VCaP (cell line): ENCODE data around the gene SUSD1.

Source experiments
- H3K27ac ChIP-seq: fragments of 450-650 bp; 2 replicates; pipeline ENCODE4 v1.5.1; 2017
- TF ChIP-seq, protein P1 (sequence below): fragments of 450-650 bp; conservative IDR thresholded peaks from 2 replicates; pipeline ENCODE4 v1.5.1; 2017; ENCODE audit warnings: mild to moderate bottlenecking, moderate library complexity

Gene SUSD1

DNA sequence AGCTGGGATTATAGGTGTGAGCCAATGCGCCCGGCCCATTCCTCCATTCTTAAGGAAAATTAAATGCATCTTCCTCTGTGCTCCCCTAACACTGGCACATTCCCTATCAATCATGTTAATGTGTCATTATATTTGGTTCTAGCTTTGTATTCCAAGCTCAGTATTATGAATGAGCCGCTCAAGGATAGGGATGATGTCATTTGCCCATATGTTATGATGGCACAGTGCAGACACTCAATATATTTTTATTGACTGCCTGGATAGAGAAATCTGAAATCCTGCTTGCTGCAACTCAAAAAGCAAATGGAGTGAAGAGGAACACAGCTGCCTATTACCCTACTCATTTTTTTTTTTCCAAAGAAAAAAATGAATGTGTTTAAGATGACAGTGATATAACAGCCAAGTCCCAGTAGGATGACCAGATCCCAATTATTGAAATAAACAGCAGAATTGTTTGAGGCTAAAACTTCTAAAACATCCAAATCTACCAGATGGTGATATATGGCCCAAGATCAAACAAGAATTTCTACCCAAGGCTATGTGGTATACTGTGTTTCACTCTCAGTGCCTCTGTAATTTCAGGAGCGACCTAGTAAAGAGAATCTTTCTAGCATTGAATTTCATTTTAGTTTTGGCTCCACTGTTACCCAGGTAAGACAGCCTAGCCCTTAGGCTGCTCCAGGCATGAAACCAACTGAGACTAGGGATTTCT, 16.3 kb downstream of the SUSD1 start:
- no peak overlapping the region for H3K27ac ChIP-seq

DNA sequence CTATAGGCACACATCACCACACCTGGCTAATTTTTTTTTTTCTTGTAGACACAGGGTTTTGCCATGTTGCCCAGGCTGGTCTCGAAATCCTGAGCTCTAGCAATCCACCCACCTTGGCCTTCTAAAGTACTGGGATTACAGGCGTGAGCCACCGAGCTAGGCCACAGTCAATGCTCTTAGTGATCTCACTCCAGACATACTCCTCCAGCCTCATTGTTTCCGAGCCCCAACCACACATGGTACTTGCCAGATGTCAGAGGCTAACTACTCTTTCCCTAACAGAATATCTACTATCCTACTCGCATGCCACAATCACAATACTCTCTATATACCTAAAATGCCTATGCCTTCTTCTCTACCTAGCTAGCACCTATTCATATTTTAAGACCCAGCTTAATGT, 17.1 kb downstream of the SUSD1 start:
- TF ChIP-seq, protein P1, sequence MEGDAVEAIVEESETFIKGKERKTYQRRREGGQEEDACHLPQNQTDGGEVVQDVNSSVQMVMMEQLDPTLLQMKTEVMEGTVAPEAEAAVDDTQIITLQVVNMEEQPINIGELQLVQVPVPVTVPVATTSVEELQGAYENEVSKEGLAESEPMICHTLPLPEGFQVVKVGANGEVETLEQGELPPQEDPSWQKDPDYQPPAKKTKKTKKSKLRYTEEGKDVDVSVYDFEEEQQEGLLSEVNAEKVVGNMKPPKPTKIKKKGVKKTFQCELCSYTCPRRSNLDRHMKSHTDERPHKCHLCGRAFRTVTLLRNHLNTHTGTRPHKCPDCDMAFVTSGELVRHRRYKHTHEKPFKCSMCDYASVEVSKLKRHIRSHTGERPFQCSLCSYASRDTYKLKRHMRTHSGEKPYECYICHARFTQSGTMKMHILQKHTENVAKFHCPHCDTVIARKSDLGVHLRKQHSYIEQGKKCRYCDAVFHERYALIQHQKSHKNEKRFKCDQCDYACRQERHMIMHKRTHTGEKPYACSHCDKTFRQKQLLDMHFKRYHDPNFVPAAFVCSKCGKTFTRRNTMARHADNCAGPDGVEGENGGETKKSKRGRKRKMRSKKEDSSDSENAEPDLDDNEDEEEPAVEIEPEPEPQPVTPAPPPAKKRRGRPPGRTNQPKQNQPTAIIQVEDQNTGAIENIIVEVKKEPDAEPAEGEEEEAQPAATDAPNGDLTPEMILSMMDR: no peak

More for the DNA sequence above, 16.3 kb downstream of the SUSD1 start:
- TF ChIP-seq, protein P1: no peak

DNA sequence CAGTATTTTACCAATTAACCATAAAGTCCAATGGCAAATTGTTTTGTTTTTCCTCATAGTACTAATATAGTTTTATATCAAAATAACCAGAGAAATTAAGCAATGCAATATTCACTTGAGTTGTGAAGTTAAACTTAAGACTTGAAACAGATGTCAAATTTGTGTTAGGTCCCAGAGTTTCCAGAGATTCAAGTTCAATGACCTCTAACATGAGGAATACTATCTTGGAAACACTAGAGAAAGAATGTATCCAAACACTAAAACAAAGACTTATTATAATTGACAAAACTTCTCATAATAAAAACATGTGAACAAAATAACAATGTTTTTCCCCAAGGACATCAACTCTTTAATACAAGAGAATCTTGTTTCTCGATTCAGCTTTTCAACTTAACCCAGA, 18.0 kb downstream of the SUSD1 start:
- no peak overlapping the region for H3K27ac ChIP-seq
- TF ChIP-seq, protein P1: no peak

More for the DNA sequence above, 17.1 kb downstream of the SUSD1 start:
- no peak overlapping the region for H3K27ac ChIP-seq

DNA sequence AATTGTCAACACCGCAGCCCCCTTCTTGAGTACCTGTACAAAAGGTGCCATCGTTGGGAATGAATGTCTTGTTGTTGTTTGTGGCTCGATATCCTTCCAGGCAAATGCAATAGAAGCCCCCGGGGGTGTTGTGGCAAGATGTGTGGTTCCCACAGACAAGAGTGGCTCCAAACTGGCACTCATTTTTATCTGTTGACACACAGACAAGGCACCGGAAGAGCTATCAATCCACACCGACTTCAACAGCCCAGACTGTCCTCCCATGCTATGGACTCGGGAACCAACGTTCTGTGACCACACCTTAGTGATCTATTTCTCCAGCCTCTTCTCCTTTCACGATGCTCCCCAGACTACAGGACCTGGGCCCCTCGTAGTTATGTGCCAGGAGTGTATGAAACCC, 25.9 kb downstream of the SUSD1 start:
- TF ChIP-seq, protein P1: no peak
- H3K27ac ChIP-seq: no peak overlapping the region

DNA sequence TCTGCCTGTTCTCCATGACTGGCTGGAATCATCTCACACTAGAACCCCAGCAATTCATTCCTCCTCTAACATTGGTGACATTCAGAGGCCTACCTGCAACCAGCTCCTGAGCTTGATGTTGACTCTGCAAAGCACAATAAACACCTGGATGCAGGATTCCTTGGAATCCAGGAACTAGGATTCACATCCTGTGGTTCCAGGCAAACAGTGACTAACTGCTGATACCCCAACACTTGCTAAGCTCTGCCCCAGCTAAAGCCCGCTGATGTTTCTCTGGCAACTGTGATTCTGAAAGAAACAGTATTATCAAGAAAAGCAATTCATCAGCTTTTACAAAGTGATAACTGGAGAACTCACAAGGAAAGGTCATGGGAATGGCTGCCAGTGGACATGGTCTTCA, 29.2 kb downstream of the SUSD1 start:
- TF ChIP-seq, protein P1: no peak
- no peak overlapping the region for H3K27ac ChIP-seq

DNA sequence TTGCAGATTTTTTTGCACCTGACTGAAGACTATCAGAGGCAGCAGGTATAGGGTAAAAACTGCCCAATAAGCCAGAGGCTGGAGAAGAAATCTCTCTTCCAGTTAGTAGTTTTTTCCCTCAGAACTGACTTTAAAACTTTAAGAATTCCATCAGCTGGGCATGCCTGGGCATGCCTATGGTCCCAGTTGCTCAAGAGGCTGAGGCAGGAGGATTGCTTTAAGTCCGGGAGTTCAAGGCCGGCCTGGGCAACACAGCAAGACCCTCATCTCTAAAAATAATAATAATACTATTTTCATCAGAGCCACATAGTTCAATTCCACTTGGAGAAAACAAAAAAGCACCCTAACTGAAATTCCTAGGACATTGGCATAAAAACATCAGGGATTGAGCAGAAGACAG, 30.3 kb downstream of the SUSD1 start:
- TF ChIP-seq, protein P1: no peak
- H3K27ac ChIP-seq: no peak overlapping the region

DNA sequence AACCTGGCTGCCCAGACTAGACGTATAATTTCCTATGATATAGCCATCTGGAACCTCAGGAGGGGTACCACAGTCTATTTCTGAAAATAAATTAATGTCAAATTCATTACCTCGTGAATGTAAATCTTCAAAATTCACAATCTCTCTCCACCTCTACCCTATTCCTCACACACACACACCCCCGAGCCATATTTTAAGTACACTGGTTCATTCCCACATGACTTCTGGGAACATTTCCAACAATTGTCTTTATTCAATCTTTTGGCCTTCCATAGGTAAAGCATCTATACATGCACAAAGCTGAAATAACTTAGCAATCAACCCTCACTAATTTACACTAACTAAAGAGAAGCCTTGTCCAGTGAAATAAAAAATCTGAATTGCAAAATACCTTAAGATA, 32.7 kb downstream of the SUSD1 start:
- H3K27ac ChIP-seq: no peak overlapping the region
- TF ChIP-seq, protein P1: no peak
